Measurements from ENCODE around the gene CD109. TPM values are rescaled to one million over a fixed set of nuclear protein-coding genes. Genes with fewer than 3 reads are reported as not detected.

CD109 gene
- total RNA-seq, 1 experiment from 2014 or later, result 3.2 TPM

- Histone ChIP-seq H2AFZ (ENCODE audit: low read length) (no peak overlapping the region), H2BK20ac (ENCODE audit: low read depth, low read length, poor library complexity, severe bottlenecking) (no peak overlapping the region), H3K4me1 (ENCODE audit: insufficient read depth, low read length) (no peaks in the 10 kb centered on the region), H4K5ac (ENCODE audit: insufficient read length, low read depth, low read length) (no peak overlapping the region), H2BK15ac (ENCODE audit: low read depth, low read length) (no peak overlapping the region), H3K23me2 (ENCODE audit: insufficient read length, low read depth, low read length, poor library complexity, severe bottlenecking) (no peaks in the 10 kb centered on the region), H3K56ac (ENCODE audit: insufficient read length, low read depth, low read length) (no peak overlapping the region), H3K4me2 (ENCODE audit: insufficient read depth, insufficient read length, low read length) (no peak overlapping the region), H4K91ac (ENCODE audit: insufficient read length, low read depth, low read length) (no peak overlapping the region), H3K9ac (ENCODE audit: extremely low read depth, insufficient read length, low read length) (no peak overlapping the region), H3T11ph (ENCODE audit: low read length) (no peak overlapping the region), H3K23ac (ENCODE audit: insufficient read length, low read depth, low read length) (no peak overlapping the region), H3K4ac (ENCODE audit: low read depth, low read length) (no peak overlapping the region), H3K18ac (ENCODE audit: insufficient read length, low read depth, low read length) (no peak overlapping the region), H2AK5ac (ENCODE audit: insufficient read length, low read length) (no peak overlapping the region), H3K27ac (ENCODE audit: insufficient read length, low read depth, low read length) (no peak overlapping the region), H3K9me3 (ENCODE audit: control insufficient read depth, low read depth, low read length) (no peaks in the 10 kb centered on the region), H2BK120ac (ENCODE audit: low read depth, low read length, poor library complexity, severe bottlenecking) (no peak overlapping the region), H2BK12ac (ENCODE audit: insufficient read length, low read depth, low read length) (no peak overlapping the region), H3K27me3 (ENCODE audit: insufficient read depth, low read length) (no peaks in the 10 kb centered on the region), H4K20me1 (ENCODE audit: control insufficient read depth, insufficient read depth, insufficient read length) (no peaks in the 10 kb centered on the region), H2BK5ac (ENCODE audit: insufficient read length, low read length) (no peak overlapping the region), H3K79me1 (ENCODE audit: insufficient read depth, low read depth, low read length, poor library complexity, severe bottlenecking) (no peaks in the 10 kb centered on the region), H3K79me2 (ENCODE audit: insufficient read depth, low read length) (no peaks in the 10 kb centered on the region), H3K14ac (ENCODE audit: insufficient read depth, low read length) (no peak overlapping the region), H4K8ac (replicated peaks; ENCODE audit: insufficient read length, low read depth, low read length) (no peak overlapping the region)
- WGBS (ENCODE audit: extremely low coverage, insufficient read length, low lambda C conversion rate), result no CpG with 5 or more reads among the region's 3 CpGs
- Mint-ChIP-seq H3K27ac (no peak overlapping the region), H3K9me3 (peaks cover 2 to 3% of the 10 kb centered on the region in 2 experiments; a peak in 2 of 5 replicates), H3K36me3 (ENCODE audit: insufficient read depth in 1 of 3, low read depth in 3 of 3) (peaks cover 0 to 4% (median 0%) of the 10 kb centered on the region in 3 experiments; a peak in 1 of 7 replicates), H3K27me3 (ENCODE audit: low read depth) (no peaks in the 10 kb centered on the region), H3K4me1 (peaks cover 0 to 3% of the 10 kb centered on the region in 2 experiments; a peak in 2 of 4 replicates), H3K4me3 (no peak overlapping the region)
- no peak for DNase-seq
- TF ChIP-seq, protein P1, sequence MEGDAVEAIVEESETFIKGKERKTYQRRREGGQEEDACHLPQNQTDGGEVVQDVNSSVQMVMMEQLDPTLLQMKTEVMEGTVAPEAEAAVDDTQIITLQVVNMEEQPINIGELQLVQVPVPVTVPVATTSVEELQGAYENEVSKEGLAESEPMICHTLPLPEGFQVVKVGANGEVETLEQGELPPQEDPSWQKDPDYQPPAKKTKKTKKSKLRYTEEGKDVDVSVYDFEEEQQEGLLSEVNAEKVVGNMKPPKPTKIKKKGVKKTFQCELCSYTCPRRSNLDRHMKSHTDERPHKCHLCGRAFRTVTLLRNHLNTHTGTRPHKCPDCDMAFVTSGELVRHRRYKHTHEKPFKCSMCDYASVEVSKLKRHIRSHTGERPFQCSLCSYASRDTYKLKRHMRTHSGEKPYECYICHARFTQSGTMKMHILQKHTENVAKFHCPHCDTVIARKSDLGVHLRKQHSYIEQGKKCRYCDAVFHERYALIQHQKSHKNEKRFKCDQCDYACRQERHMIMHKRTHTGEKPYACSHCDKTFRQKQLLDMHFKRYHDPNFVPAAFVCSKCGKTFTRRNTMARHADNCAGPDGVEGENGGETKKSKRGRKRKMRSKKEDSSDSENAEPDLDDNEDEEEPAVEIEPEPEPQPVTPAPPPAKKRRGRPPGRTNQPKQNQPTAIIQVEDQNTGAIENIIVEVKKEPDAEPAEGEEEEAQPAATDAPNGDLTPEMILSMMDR (conservative IDR thresholded peaks at IDR 0.05), result no peak
Observed at GRCh38 chr6:73870907-73871306, 174.9 kb downstream of the CD109 start.
